Spinal cord (tissue), 10 donors: ENCODE data around the gene AIP. TPM values are rescaled to one million over a fixed set of nuclear protein-coding genes. Genes with fewer than 3 reads are reported as not detected.
"Not testable (repeated sequence)": the region's sequence is repeated elsewhere in the genome, so short reads cannot be mapped to it uniquely, and the experiment has no call there.

Experiments used
- DNase-seq, 6 donors: peaks; one replicate each; pipeline versions ENCODE4 v3.0.0 to v3.0.0-alpha.2; 2013 to 2015; ENCODE audit warnings: low spot score in 6 of 6, low read depth in 4 of 6
- H3K27ac ChIP-seq: one replicate; pipeline ENCODE4 v1.5.1; 2013; ENCODE audit warnings: low read depth, low read length, control low read depth
- H3K27me3 ChIP-seq: one replicate; pipeline ENCODE4 v1.6.1; 2013; ENCODE audit warnings: low read length; ENCODE audit not compliant: control insufficient read depth, insufficient read depth
- H3K36me3 ChIP-seq: one replicate; pipeline ENCODE4 v1.6.1; 2013; ENCODE audit warnings: low read length; ENCODE audit not compliant: control insufficient read depth, insufficient read depth
- H3K4me1 ChIP-seq: one replicate; pipeline ENCODE4 v1.6.1; 2013; ENCODE audit warnings: low read length; ENCODE audit not compliant: control insufficient read depth, insufficient read depth
- H3K4me3 ChIP-seq: one replicate; pipeline ENCODE4 v1.5.1; 2013; ENCODE audit warnings: low read depth, low read length, control low read depth
- H3K9me3 ChIP-seq: one replicate; pipeline ENCODE4 v1.6.1; 2013; ENCODE audit warnings: low read length; ENCODE audit not compliant: control insufficient read depth, insufficient read depth
- WGBS: methylation state at CpG from one replicate; pipeline ENCODE4 v1.1.5; 2013; ENCODE audit warnings: missing lambda C conversion rate; ENCODE audit not compliant: insufficient coverage; 5-methylcytosine and 5-hydroxymethylcytosine counted together
- polyA plus RNA-seq, 2 donors: library from polyadenylated mRNA; unstranded; fragments of 120-200 nt; gene quantifications; one replicate each; pipeline ENCODE4 v1.2.1, GENCODE V29; 2013; ENCODE audit not compliant: insufficient read length in 2 of 2
- total RNA-seq, 2 donors: library from RNA; depleted of rRNA in 1 of 2; stranded (reverse); fragments of 120-200 nt in 1 of 2; fragments of >200 nt in 1 of 2; gene quantifications; one replicate each; pipeline versions ENCODE4 v1.2.3 to v1.2.4, GENCODE V29; 2013 to 2014
- donor health status: healthy.

The AIP gene
- total and polyA plus RNA-seq, 4 donors = 47.0 to 77.4 (median 65.1) TPM

GRCh38 chr11:67505605-67506396 lies 23.0 kb downstream of the AIP start:
- Histone ChIP-seq H3K4me3 (peak overlapping the region; percentile 16), H3K36me3 (peaks cover 37% of the 10 kb centered on the region), H3K27ac (peak overlapping the region; percentile 93), H3K4me1 (peaks cover 65% of the 10 kb centered on the region), H3K9me3 (no peaks in the 10 kb centered on the region), H3K27me3 (no peaks in the 10 kb centered on the region)
- 27% methylated on average over 16 of the region's 17 CpGs for WGBS
- DNase-seq = peak in 4 of 6 donors; percentile 66 to 92 (median 80)

- H3K27me3 ChIP-seq = no peaks in the 10 kb centered on the region
- peak overlapping the region; percentile 93 for H3K27ac ChIP-seq
- WGBS = 81% methylated on average over 10 of the region's 16 CpGs
Observed at GRCh38 chr11:67506426-67507051, 23.7 kb downstream of the AIP start.

GRCh38 chr11:67507242-67507863 lies 24.5 kb downstream of the AIP start:
- peak in 1 of 6 donors; percentile 35 for DNase-seq
- 21% methylated on average over 33 of the region's 33 CpGs for WGBS
- peaks cover 62% of the 10 kb centered on the region for H3K4me1 ChIP-seq

More at GRCh38 chr11:67506426-67507051, 23.7 kb downstream of the AIP start:
- Histone ChIP-seq H3K9me3 (no peaks in the 10 kb centered on the region), H3K4me1 (peaks cover 65% of the 10 kb centered on the region), H3K36me3 (peaks cover 31% of the 10 kb centered on the region), H3K4me3 (peak overlapping the region; percentile 12)
- no peak for DNase-seq

GRCh38 chr11:67507864-67508485 lies 25.1 kb downstream of the AIP start, which contains the start of gene CDK2AP2:
Gene CDK2AP2, minus strand, starts transcription at chr11:67508162. Its CDS starts 80 bp downstream, at chr11:67508082.
- DNase-seq = peak; percentile 85 to 99 (median 98)
- Histone ChIP-seq H3K27ac (peak within 1 kb of the TSS; percentile 99), H3K4me1 (peaks cover 56% of the 10 kb centered on the region), H3K9me3 (no peaks in the 10 kb centered on the region), H3K36me3 (peaks cover 17% of the 10 kb centered on the region), H3K4me3 (peak within 1 kb of the TSS; percentile 71), H3K27me3 (peaks cover 5% of the 10 kb centered on the region)
- WGBS = under 1% methylated on average over 57 of the region's 57 CpGs

More at GRCh38 chr11:67507242-67507863, 24.5 kb downstream of the AIP start:
- peak overlapping the region; percentile 71 for H3K4me3 ChIP-seq
- H3K9me3 ChIP-seq = no peaks in the 10 kb centered on the region
- peaks cover 22% of the 10 kb centered on the region for H3K36me3 ChIP-seq
- peaks cover 5% of the 10 kb centered on the region for H3K27me3 ChIP-seq
- peak overlapping the region; percentile 99 for H3K27ac ChIP-seq

- peak; percentile 92 to 99 (median 96) for DNase-seq
- WGBS = 0% methylated on average over 52 of the region's 57 CpGs
Observed at GRCh38 chr11:67508486-67509121, 25.8 kb downstream of the AIP start.

GRCh38 chr11:67510023-67510345 lies 27.2 kb downstream of the AIP start:
- H3K27ac ChIP-seq = no peak overlapping the region
- no CpG with 5 or more reads among the region's 3 CpGs for WGBS
- H3K36me3 ChIP-seq = peaks cover 17% of the 10 kb centered on the region
- peaks cover 8% of the 10 kb centered on the region for H3K27me3 ChIP-seq
- DNase-seq = no peak
- H3K4me1 ChIP-seq = peaks cover 40% of the 10 kb centered on the region
- no peak overlapping the region for H3K4me3 ChIP-seq
- no peaks in the 10 kb centered on the region for H3K9me3 ChIP-seq

More at GRCh38 chr11:67508486-67509121, 25.8 kb downstream of the AIP start:
- H3K4me3 ChIP-seq = peak overlapping the region; percentile 71
- H3K4me1 ChIP-seq = peaks cover 50% of the 10 kb centered on the region
- peaks cover 17% of the 10 kb centered on the region for H3K36me3 ChIP-seq
- H3K9me3 ChIP-seq = no peaks in the 10 kb centered on the region
- peaks cover 5% of the 10 kb centered on the region for H3K27me3 ChIP-seq
- peak overlapping the region; percentile 99 for H3K27ac ChIP-seq

- H3K4me3 ChIP-seq, H3K27me3 ChIP-seq, H3K27ac ChIP-seq, H3K9me3 ChIP-seq, DNase-seq: not testable (repeated sequence)
- 80% methylated on average over 2 of the region's 4 CpGs for WGBS
- peaks cover 26% of the 10 kb centered on the region for H3K4me1 ChIP-seq
- H3K36me3 ChIP-seq = peaks cover 10% of the 10 kb centered on the region
Observed at GRCh38 chr11:67511558-67511957, 28.7 kb downstream of the AIP start.

GRCh38 chr11:67514116-67514515 lies 31.3 kb downstream of the AIP start:
- H3K27ac ChIP-seq = no peak overlapping the region
- peaks cover 4% of the 10 kb centered on the region for H3K4me1 ChIP-seq
- H3K27me3 ChIP-seq = peaks cover 8% of the 10 kb centered on the region
- 100% methylated on average over 1 of the region's 7 CpGs for WGBS
- no peaks in the 10 kb centered on the region for H3K36me3 ChIP-seq
- no peak for DNase-seq
- H3K4me3 ChIP-seq = no peak overlapping the region
- H3K9me3 ChIP-seq = no peaks in the 10 kb centered on the region

- Histone ChIP-seq H3K4me1 (no peaks in the 10 kb centered on the region), H3K4me3 (no peak overlapping the region), H3K9me3 (no peaks in the 10 kb centered on the region), H3K27ac (no peak overlapping the region), H3K36me3 (no peaks in the 10 kb centered on the region), H3K27me3 (peaks cover 8% of the 10 kb centered on the region)
- WGBS = 93% methylated on average over 9 of the region's 9 CpGs
- no peak for DNase-seq
Observed at GRCh38 chr11:67516806-67517205, 34.0 kb downstream of the AIP start.
